Measurements from ENCODE around the gene SLC43A2.
"Not testable (repeated sequence)": the region's sequence is repeated elsewhere in the genome, so short reads cannot be mapped to it uniquely, and the experiment has no call there.

The SLC43A2 gene

DNA sequence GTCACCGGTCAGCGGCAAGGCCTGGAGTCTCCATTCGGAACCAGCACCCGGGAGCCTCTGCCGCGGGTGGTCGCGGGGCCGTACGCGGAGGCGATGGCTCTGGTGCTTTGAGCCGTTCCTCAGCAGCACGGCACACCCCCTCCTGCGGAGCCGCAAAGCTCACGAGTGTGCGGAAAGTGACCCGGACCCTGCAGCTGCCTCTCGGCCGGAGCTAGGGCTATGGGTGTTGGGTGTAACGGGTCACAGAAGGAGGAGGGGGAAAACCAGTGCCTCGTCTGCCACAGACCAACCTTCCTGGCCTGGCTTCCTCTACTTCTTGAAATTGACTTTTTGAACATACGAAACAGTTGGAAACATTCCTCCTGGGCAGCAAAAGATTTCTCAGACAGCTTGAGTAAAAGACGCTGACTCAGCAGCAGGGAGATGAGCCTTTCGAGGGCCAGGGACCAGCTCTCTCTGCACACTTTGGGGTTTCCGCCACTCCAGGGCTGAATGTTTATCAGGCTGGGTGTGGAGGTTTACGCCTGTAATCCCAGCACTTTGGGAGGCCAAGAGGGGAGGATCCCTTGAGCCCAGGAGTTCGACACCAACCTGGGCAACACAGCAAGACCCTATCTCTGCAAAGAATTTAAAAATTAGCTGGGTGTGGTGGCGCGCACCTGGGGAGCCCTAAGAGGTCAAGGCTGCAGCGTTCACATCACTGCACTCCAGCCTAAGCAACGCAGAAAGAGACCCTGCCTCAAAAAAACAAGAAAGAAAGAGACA, 39.6 kb downstream of the SLC43A2 start:
- no peak for DNase-seq

DNA sequence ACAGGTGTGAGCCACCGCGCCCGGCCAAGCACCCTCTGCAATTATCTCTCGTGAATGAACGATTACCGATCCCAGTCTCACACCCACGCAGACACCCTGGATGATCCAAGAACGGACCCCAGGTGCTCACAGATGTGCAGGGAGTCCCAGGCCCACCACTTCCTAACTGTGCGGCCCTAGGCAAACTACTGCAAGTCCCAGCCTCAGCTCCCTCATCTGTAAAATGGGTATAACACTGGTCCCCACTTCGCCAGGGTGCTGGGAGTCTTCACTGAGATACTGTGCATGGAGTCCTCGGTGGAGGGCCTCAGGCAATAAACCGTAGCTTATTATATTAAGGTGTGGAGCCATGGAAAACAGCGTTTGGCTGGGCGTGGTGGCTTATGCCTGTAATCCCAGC, 44.5 kb downstream of the SLC43A2 start:
- no peak for DNase-seq

DNA sequence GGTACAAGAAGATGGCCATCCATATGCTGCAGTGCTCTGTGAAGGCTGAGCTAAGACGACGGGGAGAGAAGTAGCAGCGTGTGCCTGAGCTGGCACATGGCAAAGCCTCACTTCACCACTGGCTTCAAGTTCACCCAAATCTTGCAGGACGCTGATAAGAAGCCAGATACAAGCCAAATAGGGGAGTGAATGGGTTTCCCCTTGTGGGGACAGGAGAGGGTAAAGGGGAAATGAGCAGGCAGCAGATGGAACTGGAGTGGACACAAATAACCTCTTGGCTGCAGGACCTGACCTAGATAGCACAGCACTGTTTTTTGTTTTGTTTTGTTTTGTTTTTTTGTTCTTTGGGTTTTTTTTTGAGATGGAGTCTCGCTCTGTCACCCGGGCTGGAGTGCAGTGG, 45.1 kb downstream of the SLC43A2 start:
- DNase-seq = no peak

DNA sequence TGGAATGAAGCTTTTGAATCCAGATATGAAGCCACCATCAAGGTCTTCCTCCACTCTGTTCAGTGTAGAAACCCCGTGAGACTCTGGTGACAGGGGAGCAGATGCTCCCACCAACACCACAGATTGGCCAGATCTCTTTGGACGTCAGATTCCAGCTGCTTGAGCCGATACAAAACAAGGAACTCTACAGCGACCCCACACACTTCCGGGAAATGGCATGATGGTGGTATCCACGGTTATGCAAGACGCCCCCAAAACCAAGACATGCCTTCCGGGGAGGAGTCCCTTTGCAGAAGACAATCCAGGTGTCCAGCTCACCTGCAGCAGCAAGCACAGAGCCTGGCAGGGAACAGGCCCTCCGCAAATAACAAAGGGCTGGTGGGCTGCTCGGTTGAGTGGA, 46.3 kb downstream of the SLC43A2 start:
- no peak for DNase-seq

DNA sequence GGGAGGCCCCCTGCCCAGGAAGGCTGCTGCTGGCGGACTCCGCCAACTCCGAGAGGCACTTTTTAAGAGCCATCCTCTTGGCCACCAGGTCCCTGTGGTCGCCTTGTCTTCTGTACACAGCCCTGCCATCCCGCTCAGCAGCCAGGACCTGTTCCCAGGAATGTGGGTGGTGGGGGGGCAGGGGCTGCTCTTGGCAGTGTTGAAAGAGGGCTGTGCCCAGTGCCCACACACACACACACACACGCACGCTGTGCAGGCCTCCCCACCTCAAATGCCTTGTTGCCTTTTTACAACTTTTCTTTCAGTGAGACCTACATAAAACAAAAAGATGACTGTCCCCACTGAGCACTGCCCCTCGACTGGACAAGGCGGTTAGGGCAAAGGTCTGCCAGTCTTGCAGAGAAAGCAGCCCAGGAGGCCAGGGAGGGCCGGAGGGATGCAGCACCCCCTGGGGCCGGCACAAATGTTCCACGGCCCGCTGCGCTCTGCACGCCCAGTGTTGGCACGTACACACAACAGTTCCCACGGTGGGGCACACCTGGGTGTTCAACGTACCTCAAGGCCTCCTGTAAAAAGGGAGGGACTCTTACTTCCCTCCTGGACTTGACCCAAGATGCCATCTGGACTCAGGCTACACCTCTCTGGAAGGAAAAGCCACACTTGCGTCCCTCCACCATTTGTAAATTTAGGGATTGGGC, 47.5 kb downstream of the SLC43A2 start:
- DNase-seq = no peak

DNA sequence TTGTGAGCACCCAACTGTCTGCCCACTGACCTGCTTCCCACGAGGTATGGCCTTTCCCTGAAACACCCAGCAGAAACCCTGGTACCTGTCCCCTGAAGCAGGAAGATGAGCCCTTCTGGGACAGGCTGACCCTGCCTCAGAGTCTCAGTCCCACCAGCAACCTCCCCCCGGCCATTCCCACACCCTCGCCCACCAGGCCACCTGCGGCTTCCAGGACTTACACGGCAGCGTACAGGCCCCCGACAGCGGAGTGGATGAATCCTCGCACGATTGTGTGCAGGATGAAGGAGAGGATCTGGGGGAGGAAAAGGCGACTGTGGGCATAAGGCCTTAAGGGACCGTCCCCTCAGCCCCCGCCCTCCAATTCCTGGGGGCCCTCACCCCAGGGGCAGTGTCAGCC, 50.6 kb downstream of the SLC43A2 start:
- DNase-seq = no peak

DNA sequence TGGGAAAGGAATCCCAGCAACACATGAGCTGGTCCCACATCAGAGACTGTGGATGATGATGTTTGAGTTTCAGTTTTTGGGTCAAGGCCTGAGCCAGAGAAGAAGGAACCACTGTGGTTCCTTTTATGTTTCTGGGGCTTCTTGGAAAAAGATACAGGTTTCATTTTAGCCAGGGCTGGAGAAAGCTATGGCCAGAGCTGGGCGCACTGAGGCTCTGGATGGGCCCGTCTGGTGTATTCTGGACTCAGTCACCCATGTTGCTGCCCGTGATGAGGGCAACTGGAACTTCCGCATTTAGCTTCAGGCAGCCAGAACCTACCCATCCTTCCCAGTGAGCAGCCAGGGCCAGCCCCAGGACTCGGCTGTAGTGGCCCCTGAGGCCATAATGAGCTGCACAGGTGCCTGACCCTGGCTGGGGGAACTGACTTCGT, 51.0 kb downstream of the SLC43A2 start:
- no peak for DNase-seq

DNA sequence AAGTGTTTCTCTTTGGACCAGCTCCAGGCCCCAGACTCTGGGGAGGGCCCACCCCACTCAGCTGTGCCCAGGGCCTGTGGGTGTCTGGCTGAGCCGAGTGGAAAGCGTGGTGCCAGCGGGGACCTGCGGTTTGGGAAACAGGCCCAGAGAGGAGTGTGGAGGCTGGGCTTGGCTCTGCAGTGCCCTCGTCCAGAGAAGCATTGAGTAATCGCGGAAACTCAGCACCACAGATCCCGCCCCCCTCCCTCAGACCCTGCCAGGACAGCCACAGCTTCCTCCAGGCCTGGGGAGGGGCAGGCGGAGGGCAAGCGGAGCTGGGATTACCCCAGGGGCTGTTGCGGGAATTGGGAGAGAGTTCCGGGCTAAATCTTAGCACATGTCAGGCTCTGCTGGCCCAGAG, 51.5 kb downstream of the SLC43A2 start:
- peak; percentile 94 for DNase-seq

DNA sequence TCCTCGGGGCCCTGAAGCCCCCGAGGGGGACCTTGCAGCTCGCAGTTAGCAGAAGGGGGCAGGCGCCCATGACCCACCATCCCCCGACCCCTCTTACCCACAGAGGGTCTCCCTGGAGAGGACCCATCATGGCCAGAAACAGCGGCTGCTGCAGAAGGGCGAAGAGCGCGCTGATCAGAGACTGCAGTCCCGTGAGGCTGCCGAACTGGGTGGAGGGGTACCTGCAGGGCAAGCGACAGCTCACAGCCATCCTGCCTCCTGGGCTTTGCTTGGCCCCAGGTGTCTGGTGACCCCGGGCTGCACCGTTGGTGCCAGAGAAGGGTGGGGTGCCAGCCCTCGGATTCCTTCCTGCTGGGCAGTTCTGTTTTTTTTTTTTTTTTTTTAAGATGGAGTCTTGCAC, 52.1 kb downstream of the SLC43A2 start:
- no peak for DNase-seq

DNA sequence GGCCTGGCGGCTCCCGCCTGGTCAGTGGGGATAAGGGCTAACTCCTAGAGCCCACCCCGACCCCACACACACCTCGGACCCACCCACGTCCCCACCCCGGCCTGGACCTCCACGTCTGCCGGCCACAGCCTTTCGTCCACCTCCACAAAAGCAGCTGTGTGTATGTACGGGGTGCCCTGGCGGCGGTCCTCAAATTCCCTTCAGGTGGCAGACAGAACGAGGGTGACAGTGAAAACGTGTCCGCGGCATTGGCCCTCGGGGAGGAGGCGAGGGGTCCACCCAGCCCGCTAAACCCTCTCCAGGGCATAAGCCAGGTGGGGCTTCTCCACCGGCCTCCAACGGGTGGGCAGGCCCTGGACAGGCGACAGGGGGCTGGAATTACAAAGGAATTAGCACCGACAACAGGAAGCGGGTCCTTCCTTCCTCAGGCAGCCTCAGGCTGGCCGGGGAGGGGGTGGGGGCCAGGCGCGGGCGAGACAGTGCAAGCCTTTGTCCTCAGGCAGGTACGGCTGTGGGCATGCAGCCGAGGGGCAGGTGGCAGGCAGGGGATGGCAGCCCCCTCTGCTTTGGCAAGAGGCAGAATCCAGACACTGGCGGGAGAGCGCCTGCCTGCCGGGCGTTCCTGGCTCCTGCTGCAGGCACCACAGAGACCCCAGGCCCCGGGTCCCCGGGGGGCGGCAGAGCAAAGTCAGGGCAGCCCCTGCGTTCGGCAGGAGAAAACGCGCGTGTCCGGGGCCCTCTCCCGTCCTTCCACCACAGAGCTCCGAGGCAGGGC, 53.8 kb downstream of the SLC43A2 start:
- no peak for DNase-seq

DNA sequence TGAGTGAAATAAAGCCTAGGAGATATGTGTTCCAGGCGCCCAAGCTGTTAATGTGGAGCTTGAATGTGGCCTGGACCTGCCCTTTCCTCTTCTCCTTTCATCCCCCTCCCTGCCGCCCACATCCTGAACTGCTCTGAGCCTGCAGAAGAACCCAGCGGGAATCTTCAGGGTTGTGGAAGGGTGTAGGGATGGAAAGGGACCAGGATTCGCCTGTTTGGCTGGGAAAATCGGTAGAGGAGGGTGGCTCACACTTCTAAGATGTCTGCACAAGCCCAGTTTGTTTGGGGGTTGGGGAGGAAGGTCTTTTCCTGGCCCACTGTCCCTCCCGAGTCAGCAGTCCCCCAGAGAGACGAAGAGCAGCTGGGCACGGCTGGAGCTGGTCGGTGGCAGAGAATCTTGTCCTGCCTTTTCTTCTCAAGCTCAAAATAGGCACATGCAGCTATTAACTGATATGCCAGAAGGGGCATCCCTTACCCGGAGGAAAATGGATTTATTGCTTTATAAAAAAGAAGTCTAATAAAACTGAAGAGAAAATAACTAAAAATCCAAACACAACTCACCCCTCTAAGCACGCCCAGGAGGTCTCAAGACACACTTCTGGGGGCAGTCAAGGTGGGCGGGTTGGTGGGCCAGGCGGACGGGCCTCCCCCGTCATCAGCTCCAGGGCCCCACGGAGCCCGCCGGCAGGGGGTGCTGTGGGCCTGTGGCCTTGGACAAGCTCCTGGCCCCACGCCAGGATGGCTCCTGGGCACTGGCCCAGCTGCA, 54.5 kb downstream of the SLC43A2 start:
- DNase-seq = peak; percentile 55

DNA sequence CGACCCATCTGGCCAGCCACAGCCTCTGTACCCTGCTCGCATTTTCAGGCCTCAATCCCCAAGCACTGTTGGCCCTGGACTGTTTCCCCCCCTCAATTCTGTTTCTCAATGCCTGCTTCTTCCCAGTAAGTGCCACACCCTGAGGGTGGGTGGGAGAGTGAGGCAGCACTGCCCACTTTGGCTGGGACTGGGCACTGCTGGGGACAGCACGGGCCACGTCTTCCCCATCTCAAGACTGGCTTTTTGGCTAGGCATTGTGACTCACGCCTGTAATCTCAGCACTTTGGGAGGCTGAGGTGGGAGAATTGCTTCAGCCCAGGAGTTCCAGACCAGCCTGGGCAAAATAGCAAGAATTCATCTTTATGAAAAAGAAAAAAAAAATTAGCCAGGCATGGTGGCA, 56.0 kb downstream of the SLC43A2 start:
- DNase-seq = not testable (repeated sequence)

DNA sequence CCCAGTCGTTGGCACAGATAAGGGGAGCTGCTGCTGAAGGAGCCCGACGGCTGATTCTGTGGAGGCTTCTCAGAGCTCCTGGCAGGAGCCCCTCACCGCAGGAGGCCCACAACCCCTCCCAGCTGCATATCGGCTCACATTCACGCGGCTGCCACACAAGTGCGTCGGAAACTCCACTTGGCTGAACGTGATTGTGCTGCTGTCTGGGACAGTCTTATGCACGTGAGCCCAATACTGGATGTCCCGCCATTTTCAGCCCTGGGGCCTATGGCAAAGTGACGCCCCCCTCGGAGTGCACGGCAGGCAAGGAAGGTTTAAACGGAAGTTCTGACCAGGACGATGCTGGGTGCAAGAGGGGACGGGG, 57.3 kb downstream of the SLC43A2 start:
- no peak for DNase-seq

DNA sequence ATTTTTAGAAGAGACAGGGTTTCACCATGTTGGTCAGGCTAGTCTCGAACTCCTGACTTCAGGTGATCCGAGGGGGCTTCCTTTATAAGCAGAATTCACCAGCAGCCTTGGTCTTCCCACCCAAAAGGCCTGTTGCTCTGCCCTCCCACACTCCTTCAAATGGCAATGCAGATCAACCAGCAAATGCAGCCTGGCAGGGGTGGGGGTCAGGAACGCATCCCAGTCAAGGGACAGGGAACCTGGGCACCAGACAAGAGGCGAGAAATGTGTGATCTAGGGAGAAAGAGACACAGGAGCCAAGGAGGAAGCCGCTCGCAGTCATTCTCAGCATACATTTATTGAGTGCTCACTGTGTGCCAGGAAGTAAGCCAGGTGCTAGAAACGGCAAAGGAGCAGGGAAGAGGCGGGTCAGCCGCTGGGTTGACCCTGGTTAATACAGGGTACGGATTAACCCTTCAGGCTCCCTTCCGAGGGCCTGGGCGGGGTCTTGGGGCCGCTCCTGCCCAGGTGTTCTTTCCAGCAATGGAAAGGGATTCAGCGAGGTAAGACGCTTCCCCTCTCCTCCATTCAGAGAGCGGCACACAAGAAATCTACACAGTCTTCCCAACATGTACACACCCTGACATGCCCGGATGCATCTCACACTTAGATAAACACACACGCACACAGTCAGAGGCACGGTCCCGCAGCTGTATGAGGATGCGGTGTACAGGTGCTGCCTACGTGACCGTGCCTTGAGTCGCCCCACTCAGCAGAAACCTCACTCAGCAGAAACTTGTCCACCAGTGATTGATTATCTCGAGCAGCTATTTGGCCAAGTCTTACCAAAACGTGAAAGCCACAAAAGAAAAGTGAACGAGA, 59.5 kb downstream of the SLC43A2 start:
- no peak for DNase-seq

DNA sequence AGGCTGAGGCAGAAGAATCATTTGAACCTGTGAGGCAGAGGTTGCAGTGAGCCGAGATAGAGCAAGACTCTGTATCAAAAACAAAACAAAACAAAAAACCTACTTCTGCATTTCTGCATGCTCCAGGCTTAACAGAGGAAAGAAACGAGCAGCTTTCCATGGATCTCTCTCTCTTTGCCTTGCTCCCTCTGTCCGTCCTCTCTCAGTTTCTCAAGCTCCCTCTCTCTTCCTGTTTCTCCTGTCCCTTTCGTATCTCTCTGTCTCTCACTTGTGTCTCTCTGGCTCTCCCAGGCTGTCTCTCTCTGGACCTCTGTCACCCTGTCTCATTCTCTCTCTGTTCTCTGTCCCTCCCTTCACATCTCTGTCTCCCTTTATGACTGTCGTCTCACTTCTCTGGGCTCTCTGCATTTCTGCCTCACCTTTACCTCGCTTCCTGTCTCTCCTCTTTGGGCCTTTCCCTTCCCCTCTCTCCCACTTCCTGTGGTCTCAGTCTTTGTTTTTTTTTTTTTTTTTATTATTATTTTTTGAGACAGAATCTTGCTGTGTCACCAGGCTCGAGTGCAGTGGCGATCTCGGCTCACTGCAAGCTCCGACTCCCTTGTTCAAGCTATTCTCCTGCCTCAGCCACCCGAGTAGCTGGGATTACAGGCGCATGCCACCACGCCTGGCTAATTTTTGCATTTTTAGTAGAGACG, 62.0 kb downstream of the SLC43A2 start:
- DNase-seq = no peak

DNA sequence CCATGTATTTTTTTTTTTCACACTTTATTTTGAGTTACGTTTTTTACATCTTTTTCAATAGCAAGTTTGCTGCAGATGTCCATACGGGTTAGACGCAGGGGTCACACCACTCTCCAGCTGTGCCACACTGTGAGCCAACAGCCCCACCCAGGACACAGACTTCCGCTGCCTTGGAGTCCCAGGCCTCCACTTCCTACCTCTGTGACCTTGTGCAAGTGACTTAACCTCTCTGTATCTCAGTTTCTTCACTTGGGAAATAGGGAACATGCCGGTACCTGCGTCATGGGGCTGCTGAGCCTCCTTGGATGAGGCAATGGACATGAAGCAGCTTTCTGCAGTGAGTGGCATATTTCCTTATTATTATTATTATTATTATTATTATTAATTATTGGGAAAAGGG, 62.8 kb downstream of the SLC43A2 start:
- no peak for DNase-seq

DNA sequence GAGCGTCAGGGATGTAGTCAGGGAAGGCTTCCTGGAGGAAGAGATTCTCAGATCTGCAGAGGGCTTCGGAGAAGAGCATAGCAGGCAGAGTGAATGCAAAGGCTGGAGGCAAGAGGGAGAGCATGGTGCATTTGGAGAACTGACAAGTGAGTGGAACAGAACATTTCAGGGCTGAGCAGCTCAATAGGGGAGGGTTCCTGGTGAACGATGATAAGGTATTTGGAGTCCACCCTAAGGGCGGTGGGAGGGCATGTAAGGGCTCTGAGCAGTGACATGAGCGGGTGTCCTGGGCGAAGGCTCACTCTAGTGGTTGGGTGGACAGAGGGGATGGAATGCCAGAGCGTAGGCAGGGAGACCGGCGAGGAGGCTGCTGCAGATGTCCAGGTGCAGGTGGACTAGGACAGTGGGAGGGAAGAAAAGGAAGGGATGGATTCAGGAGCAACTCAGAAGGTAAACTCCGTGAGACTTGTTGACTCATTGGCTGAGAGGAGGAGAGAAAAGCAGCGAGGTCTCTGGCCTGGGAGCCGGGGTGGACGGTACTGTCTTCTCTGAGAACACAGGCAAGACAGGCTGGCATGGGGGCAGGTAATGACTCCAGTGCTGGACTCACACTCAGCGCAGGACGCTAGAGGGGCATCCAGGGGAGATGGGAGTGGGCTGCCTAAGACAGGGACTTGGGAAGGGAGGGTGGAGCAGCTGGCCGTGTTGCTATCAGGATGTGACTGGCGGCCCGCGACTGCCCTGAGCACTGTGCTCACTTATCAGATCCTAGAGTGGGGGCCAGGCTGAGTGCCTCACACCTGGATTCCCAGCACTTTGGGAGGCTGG, 64.6 kb downstream of the SLC43A2 start:
- no peak for DNase-seq

DNA sequence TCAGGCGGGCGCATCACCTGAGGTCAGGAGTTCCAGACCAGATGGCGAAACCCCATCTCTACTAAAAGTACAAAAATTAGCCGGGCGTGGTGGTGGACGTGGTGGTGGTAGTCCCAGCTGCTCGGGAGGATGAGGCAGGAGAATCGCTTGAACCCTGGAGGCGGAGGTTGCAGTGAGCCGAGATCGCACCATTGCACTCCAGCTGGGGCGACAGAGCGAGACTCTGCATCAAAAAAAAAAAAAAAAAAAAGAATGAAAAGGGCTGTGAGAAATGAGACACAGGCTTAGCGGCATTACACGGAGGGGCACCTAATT, 65.2 kb downstream of the SLC43A2 start:
- not testable (repeated sequence) for DNase-seq

DNA sequence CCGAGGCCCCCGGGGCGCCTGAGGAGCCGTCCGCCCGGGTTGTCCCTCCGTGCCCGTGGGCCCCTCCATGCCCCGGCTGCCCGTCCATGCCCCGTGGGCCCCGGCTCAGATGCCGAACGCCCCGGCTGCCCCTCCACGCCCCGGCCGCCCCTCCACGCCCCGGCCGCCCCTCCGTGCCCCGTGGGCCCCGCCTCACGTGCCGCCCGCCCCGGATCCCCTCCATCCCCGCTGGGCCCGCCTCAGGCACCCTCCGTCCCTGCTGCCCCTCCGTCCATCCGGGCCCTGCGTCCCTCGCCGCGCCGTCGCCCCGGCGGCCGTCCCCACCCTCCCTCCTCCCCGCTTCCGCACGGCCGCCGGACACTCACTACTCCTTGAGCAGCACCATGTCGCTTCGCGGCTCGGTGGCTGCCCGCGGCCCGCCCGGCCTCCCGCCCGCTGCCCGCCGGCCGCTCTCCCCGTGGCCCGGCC, 66.4 kb downstream of the SLC43A2 start:
- DNase-seq = no peak

DNA sequence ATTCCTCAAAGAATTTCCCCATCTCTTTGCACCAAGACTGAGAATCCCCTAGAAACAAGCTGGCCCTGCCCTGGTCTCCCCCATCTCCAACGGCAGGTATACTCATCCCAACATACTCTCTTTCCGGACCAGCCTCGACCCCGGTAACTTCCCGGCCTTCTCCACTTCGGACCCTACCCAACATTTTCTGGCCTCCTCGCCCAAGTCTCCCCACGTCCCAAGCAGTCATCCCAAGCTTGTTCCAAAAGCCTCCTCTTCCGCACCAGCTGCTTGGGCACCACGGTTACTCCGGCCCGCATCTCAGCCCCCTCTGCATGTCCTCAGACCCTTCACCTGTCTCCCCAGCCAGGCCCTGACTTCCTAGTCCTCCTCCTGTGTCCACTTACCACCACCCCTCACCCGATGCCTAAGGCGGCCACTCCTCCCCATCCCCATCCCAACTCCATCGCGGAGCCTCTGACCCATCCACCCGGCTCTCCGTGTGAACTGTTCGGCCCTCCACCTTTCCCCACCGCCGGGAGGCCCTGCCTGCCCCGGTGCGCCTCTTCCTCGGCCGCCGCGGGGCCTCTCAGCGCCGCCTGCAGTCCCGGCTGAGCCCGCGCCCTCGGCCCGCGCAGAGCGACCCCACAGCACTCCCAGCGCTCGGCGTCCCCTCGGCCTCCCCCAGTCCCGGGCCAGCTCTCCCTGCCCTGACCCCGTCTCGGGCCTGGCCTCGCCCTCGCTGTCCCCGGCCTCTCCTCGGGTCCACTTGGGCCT, 67.0 kb downstream of the SLC43A2 start:
- DNase-seq = peak; percentile 8
